ENCODE measurements around the gene GARIN5A.

The GARIN5A gene

DNA sequence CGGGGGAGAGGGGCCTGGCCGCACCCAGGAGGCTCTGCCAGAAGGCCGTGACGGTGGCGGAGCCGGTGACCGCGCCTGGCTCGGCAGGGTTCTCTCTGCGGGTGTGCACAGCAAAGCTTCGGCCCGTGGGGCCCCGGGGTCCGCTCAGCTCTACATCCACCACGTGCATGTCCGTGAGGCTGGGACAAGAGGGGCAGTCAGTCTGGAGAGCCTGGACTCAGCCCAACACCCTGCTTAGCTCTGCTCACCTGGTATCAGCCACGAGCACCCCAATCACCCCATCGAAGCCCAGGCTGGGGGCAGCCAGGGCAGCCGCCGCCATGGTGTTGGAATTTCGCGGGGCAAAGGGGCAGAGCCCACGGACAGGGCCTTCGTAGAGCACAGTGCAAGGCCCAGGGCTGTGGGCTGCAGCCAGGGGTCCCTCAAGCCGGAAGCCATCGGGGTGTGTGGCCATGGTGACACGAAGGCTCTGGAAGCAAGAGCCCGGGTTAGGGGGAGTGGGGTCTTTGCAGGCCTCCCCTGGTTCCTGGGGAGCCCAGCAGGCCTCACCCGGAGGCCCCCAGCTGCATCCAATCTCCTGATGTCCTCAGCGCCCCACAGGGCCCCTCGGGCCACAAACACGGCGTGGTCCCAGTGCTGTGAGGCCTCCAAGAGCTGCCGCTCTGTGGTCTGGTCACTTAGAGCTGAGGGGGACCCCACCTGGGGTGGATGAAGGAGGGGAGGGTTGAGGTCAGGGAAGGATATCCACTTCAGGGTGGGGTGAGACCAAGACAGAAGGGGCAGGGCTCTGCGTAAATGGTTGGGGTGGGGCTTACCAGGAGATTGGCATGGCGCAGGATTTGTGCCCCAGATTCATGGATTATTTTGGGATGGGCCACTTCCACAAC, 35.7 kb upstream of the GARIN5A start:
- no peak for TF ChIP-seq CTCF (IDR thresholded peaks at IDR 0.05; ENCODE audit: low read depth, low read length, missing control alignments)
- no peak for DNase-seq (ENCODE audit: low read depth)
- peak overlapping the region; percentile 91 for H3K4me3 ChIP-seq (ENCODE audit: low read depth, low read length)

DNA sequence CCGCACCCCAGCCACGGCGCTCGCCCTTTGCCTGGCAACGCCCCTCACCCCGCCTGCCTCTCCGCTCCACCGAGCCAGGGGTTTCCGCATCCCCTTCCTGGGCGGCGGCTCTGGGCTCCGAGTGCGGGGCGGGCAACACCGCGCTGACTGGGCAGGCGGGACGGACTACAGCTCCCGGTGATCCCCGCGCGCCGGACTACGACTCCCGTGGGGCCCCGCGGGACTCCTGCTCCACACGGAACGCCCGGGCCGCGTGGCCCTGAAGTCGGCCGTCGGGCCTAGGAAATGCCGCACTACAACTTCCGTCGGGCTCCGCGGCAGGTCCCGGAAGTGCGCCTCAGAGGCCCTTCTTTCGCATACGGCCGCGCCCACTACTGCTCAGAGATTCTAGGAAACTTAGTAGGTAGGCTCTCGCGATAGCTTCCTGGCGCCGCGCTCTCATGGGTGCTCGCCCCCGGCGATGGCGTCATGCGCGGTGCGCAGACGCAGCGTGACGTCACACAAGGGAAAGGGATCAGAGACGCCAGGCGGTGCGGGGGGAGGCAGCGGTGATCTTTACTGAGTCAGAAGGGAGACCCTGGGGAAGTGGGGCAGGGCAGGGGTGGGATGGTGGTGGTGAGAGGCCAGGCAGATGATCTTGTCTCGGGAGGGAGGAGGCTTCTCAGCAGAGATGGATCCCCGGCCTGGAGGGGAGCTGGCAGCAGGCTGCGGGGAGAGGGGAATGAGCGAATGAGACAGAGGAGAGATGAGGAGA, 34.6 kb upstream of the GARIN5A start, which contains the start of gene JOSD2:
JOSD2 (minus strand) TSS at position 123 of the 754 bp plus-strand sequence. CDS start 760 bp downstream, outside the sequence.
- TF ChIP-seq CTCF (IDR thresholded peaks at IDR 0.05; ENCODE audit: low read depth, low read length, missing control alignments): no peak
- peak within 1 kb of the TSS; percentile 91 for H3K4me3 ChIP-seq (ENCODE audit: low read depth, low read length)
- peak; percentile 98 for DNase-seq (ENCODE audit: low read depth)

- H3K4me3 ChIP-seq (ENCODE audit: low read depth, low read length): peak overlapping the region; percentile 91
- TF ChIP-seq CTCF (IDR thresholded peaks at IDR 0.05; ENCODE audit: low read depth, low read length, missing control alignments): no peak
- no peak for DNase-seq (ENCODE audit: low read depth)
These were observed 34.0 kb upstream of the GARIN5A start for GRCh38 chr19:50510700-50511068.

DNA sequence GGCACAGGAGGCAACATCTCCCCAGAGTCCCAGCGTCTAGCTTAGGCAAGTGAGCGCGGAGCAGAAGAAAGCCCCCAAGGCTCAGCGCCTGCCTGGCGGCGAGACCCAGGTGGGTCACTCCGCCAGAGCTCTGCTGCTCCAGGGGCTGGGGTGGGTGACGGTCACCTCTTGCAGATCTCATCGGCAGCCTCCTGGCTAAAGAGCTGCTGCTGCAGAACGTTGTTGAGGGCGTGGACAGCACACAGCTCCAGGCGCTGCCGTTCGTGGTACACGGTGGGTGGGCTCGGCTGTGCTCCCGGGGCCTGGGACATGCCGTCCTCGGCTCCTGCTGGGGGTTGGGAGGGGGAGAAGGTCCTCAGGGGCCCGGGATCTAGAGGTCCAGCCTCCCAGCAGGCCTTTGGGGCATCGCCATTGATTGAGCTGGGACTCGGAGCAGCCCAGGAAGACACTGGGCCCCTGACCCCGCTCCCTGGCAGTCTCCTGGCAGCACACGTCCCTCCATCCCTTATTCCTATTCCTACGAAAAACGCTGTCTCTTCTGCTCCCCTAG, 33.5 kb upstream of the GARIN5A start:
- DNase-seq (ENCODE audit: low read depth): no peak
- no peak for TF ChIP-seq CTCF (IDR thresholded peaks at IDR 0.05; ENCODE audit: low read depth, low read length, missing control alignments)
- peak overlapping the region; percentile 91 for H3K4me3 ChIP-seq (ENCODE audit: low read depth, low read length)

GRCh38 chr19:50509366-50509765, 32.7 kb upstream of the GARIN5A start:
- DNase-seq (ENCODE audit: low read depth): no peak
- no peak overlapping the region for H3K4me3 ChIP-seq (ENCODE audit: low read depth, low read length)
- no peak for TF ChIP-seq CTCF (IDR thresholded peaks at IDR 0.05; ENCODE audit: low read depth, low read length, missing control alignments)

DNA sequence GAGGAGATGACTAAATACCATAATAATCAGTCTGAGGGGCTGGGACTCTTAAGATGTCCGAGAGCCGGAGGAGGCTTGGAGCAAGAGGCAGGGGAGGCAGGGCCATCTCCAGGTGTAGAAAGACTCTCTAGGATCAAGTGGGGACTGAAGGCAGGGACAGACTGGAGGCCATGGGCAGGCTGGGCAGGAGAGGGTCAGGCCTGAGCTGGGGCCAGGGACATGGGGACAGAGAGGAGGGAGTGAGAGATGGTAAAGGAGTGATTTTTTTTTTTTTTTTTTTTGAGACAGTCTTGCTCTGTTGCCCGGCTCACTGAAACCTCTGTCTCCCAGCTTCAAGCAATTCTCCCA, 32.2 kb upstream of the GARIN5A start:
- TF ChIP-seq CTCF (IDR thresholded peaks at IDR 0.05; ENCODE audit: low read depth, low read length, missing control alignments): no peak
- no peak for DNase-seq (ENCODE audit: low read depth)
- no peak overlapping the region for H3K4me3 ChIP-seq (ENCODE audit: low read depth, low read length)
